ENCODE results near the gene ALDH9A1. TPM values are rescaled to one million over a fixed set of nuclear protein-coding genes. Genes with fewer than 3 reads are reported as not detected.

The ALDH9A1 gene
- total and polyA plus RNA-seq, 2 of the 8 experiments (the other 6 are each of a cell fraction or from before 2014, with no cell fraction given) = 57.6 to 63.8 TPM

- Histone ChIP-seq H3K18ac (ENCODE audit: extremely low read depth, low read length) (no peak overlapping the region), H2BK120ac (replicated peaks; ENCODE audit: low read depth, low read length) (no peak overlapping the region), H3K27me3 (replicated peaks in 1 of 4; ENCODE audit: control insufficient read depth in 3 of 4, extremely low read depth in 1 of 4, insufficient read depth in 3 of 4, low read length in 3 of 4) (no peaks in the 10 kb centered on the region), H2BK15ac (ENCODE audit: low read length) (no peak overlapping the region), H2BK5ac (ENCODE audit: low read depth, low read length) (no peak overlapping the region), H4K8ac (ENCODE audit: extremely low read depth, insufficient read depth, low read length) (no peak overlapping the region), H3K4me1 (replicated peaks in 1 of 4; ENCODE audit: control insufficient read depth in 3 of 4, insufficient read depth in 4 of 4, low read length in 3 of 4) (no peaks in the 10 kb centered on the region), H3K36me3 (ENCODE audit: control insufficient read depth in 2 of 4, insufficient read depth in 4 of 4, low read length in 3 of 4) (peaks cover 0 to 21% (median 6%) of the 10 kb centered on the region in 4 experiments; a peak in 5 of 8 replicates), H2BK12ac (ENCODE audit: low read depth, low read length) (no peak overlapping the region), H4K20me1 (replicated peaks in 1 of 2; ENCODE audit: control insufficient read depth in 1 of 2, insufficient read depth in 2 of 2, low read length in 2 of 2) (peaks cover 0 to 2% of the 10 kb centered on the region in 2 experiments), H2AK5ac (ENCODE audit: low read depth, low read length) (no peak overlapping the region), H3K56ac (replicated peaks; ENCODE audit: insufficient read length, low read depth, low read length) (no peak overlapping the region), H3K14ac (ENCODE audit: insufficient read length) (no peak overlapping the region), H4K5ac (ENCODE audit: insufficient read length, low read depth, low read length) (no peak overlapping the region), H3K4me3 (ENCODE audit: extremely low read depth in 1 of 4, insufficient read depth in 2 of 4, low read depth in 3 of 4, low read length in 4 of 4) (no peak overlapping the region), H3K9ac (replicated peaks in 1 of 4; ENCODE audit: extremely low read depth in 1 of 4, low read depth in 3 of 4, low read length in 3 of 4) (no peak overlapping the region), H2BK20ac (ENCODE audit: low read length) (no peak overlapping the region), H3K79me2 (ENCODE audit: control insufficient read depth in 1 of 2, insufficient read depth in 2 of 2, low read length in 2 of 2) (no peaks in the 10 kb centered on the region), H3K79me1 (ENCODE audit: low read depth, low read length) (no peaks in the 10 kb centered on the region), H3K4ac (replicated peaks; ENCODE audit: insufficient read length, low read depth, low read length) (no peak overlapping the region), H3K27ac (ENCODE audit: low read depth, low read length) (no peak overlapping the region), H2AFZ (ENCODE audit: low read length) (no peak overlapping the region), H3K4me2 (ENCODE audit: insufficient read depth in 1 of 2, low read depth in 2 of 2, low read length in 2 of 2) (no peak overlapping the region), H3K23ac (ENCODE audit: insufficient read length) (no peak overlapping the region), H3K23me2 (ENCODE audit: low read depth, low read length) (no peaks in the 10 kb centered on the region), H3K9me3 (ENCODE audit: insufficient read depth in 2 of 2, low read depth in 1 of 2, low read length in 1 of 2) (no peaks in the 10 kb centered on the region), H4K91ac (replicated peaks; ENCODE audit: insufficient read length, low read length) (no peak overlapping the region)
- ChIA-PET CTCF (ENCODE audit: partially characterized antibody) (interaction anchor here (0.6 to 1.2 kb wide), 3 partner anchors 21 to 1314 kb away, joined by 3 to 4 read pairs (median 3); no protein-coding TSS in a partner anchor), POLR2A (ENCODE audit: partially characterized antibody) (interaction anchor here (0.9 to 1.1 kb wide), 3 partner anchors 30 to 146 kb away, joined by 3 read pairs; partner anchors contain the start of gene TMCO1)
- DNase-seq (ENCODE audit: low read depth in 1 of 2, low spot score in 2 of 2) (no peak), FAIRE-seq (no peak)
- WGBS, 2 experiments (ENCODE audit: extremely low coverage in 1 of 2, insufficient coverage in 1 of 2, insufficient read length in 1 of 2, insufficient replicate concordance in 2 of 2, low coverage in 1 of 2, low lambda C conversion rate in 2 of 2, missing lambda C conversion rate in 1 of 2) = 91% methylated on average over 1 of the region's 1 CpG; no CpG with 5 or more reads in 1 of the 2 experiments
- TF ChIP-seq RXRA (IDR thresholded peaks at IDR 0.05; ENCODE audit: insufficient read depth, low read depth, low read length) (no peak), CHD1 (IDR thresholded peaks at IDR 0.05; ENCODE audit: low read depth, low read length) (no peak), TCF12 (IDR thresholded peaks at IDR 0.05; ENCODE audit: low read depth, low read length) (no peak), ZNF274 (IDR thresholded peaks at IDR 0.05; ENCODE audit: borderline replicate concordance, extremely low read depth, low read length) (no peak), POLR2A (IDR thresholded peaks at IDR 0.05; ENCODE audit: control extremely low read depth in 1 of 2, low read depth in 2 of 2, low read length in 2 of 2) (no peak), RFX5 (IDR thresholded peaks at IDR 0.05; ENCODE audit: borderline replicate concordance, low read depth, low read length) (no peak), RBBP5 (IDR thresholded peaks at IDR 0.05; ENCODE audit: borderline replicate concordance, low read depth, low read length) (no peak), SRF (IDR thresholded peaks at IDR 0.05; ENCODE audit: low read depth, low read length) (no peak), ASH2L (IDR thresholded peaks at IDR 0.05; ENCODE audit: low read length) (no peak), USF2 (IDR thresholded peaks at IDR 0.05; ENCODE audit: low read length) (no peak), POLR2AphosphoS5 (IDR thresholded peaks at IDR 0.05; ENCODE audit: low read depth, low read length) (no peak)
These were observed 40.4 kb upstream of the ALDH9A1 start for GRCh38 chr1:165738794-165739193.

Measured in H1 (cell line).